PC-3 (cell line): ENCODE data around the gene PCYT2. TPM values are rescaled to one million over a fixed set of nuclear protein-coding genes. Genes with fewer than 3 reads are reported as not detected.
"Not testable (repeated sequence)": the region's sequence is repeated elsewhere in the genome, so short reads cannot be mapped to it uniquely, and the experiment has no call there.

Experiments
- ATAC-seq: fragments of 200-7000 bp; cut with Tn5 transposase; 2 replicates; pipeline ENCODE4 v1.9.1; 2020; ENCODE audit warnings: mild to moderate bottlenecking, moderate library complexity
- BruUV-seq: library from RNA; stranded (reverse); fragments of 400-500 nt; replicated peaks from 2 replicates; lab custom pipeline; 2021; lab: Mats Ljungman, UMichigan
- CTCF ChIA-PET: fragments of 300-600 bp; sonication (Branson Sonifier 250); formaldehyde crosslinking; loops from one replicate; lab custom pipeline; 2022; ENCODE audit warnings: antibody characterized with exemption; lab: Charles Lee
- POLR2A ChIA-PET: fragments of 300-600 bp; sonication (Branson Sonifier 250); formaldehyde crosslinking; loops from one replicate; lab custom pipeline; 2022; ENCODE audit warnings: antibody characterized with exemption; ENCODE audit not compliant: unreplicated experiment; lab: Charles Lee
- DNase-seq: peaks from one replicate; pipeline ENCODE4 v3.0.0-alpha.2; 2015
- H2AFZ ChIP-seq: fragments of 300-600 bp; sonication (generic); 2 replicates; pipeline ENCODE4 v1.6.0; 2016; ENCODE audit warnings: antibody characterized with exemption, low read length
- H3F3A ChIP-seq: fragments of 300-600 bp; sonication (generic); one replicate; pipeline ENCODE4 v1.6.0; 2017; ENCODE audit warnings: antibody characterized with exemption, low read length, control low read depth, mild to moderate bottlenecking; ENCODE audit not compliant: unreplicated experiment
- H3K27ac ChIP-seq: fragments of 300-600 bp; sonication (generic); 2 replicates; pipeline ENCODE4 v1.5.1; 2016; ENCODE audit warnings: mild to moderate bottlenecking, low read length
- H3K27me3 ChIP-seq: fragments of 300-600 bp; sonication (generic); 2 replicates; pipeline ENCODE4 v1.6.1; 2016; ENCODE audit warnings: low read length, mixed read lengths
- H3K36me3 ChIP-seq: fragments of 300-600 bp; sonication (generic); 2 replicates; pipeline ENCODE4 v1.6.1; 2016; ENCODE audit warnings: low read depth, mixed run types, low read length, mixed read lengths
- H3K4me1 ChIP-seq: fragments of 300-600 bp; sonication (generic); 2 replicates; pipeline ENCODE4 v1.5.1; 2016; ENCODE audit warnings: low read length; ENCODE audit not compliant: insufficient read depth
- H3K4me2 ChIP-seq: fragments of 300-600 bp; sonication (generic); 2 replicates; pipeline ENCODE4 v1.6.0; 2016; ENCODE audit warnings: low read length
- H3K4me3 ChIP-seq: fragments of 300-600 bp; sonication (generic); 2 replicates; pipeline ENCODE4 v1.5.1; 2016; ENCODE audit warnings: mild to moderate bottlenecking, low read length, mixed read lengths
- H3K79me2 ChIP-seq: fragments of 300-600 bp; sonication (generic); 2 replicates; pipeline ENCODE4 v1.6.1; 2017; ENCODE audit warnings: low read length, mixed read lengths
- H3K9ac ChIP-seq: fragments of 300-600 bp; sonication (generic); 2 replicates; pipeline ENCODE4 v1.6.0; 2016; ENCODE audit warnings: mild to moderate bottlenecking, low read length
- H3K9me2 ChIP-seq: fragments of 300-600 bp; sonication (generic); replicated peaks from 2 replicates; pipeline ENCODE4 v1.6.1; 2016; ENCODE audit warnings: mixed run types, low read length, mixed read lengths
- H3K9me3 ChIP-seq: fragments of 300-600 bp; sonication (generic); 2 replicates; pipeline ENCODE4 v1.6.1; 2016; ENCODE audit warnings: low read length, mixed read lengths
- H4K20me1 ChIP-seq: fragments of 300-600 bp; sonication (generic); 2 replicates; pipeline ENCODE4 v1.6.1; 2016; ENCODE audit warnings: low read length, mixed read lengths
- CTCF ChIP-seq: fragments of 300-600 bp; sonication (generic); conservative IDR thresholded peaks from 2 replicates; pipeline ENCODE4 v1.5.1; 2017; ENCODE audit warnings: antibody characterized with exemption, low read depth, mild to moderate bottlenecking, low read length
- EZH2 ChIP-seq: fragments of 300-600 bp; sonication (generic); IDR thresholded peaks from one replicate; pipeline ENCODE4 v1.6.1; 2017; ENCODE audit warnings: antibody characterized with exemption, mild to moderate bottlenecking, low read length; ENCODE audit not compliant: unreplicated experiment
- EZH2phosphoT487 ChIP-seq: fragments of 300-600 bp; sonication (generic); IDR thresholded peaks from 2 replicates; pipeline ENCODE4 v1.6.1; 2018; ENCODE audit warnings: mild to moderate bottlenecking, antibody characterized with exemption, low read length, borderline replicate concordance
- intact Hi-C: fragments of 100-400 bp; cut with micrococcal nuclease; formaldehyde crosslinking; loops from 2 replicates; pipeline ENCODE4 v1.9.0; 2023
- total RNA-seq: library from RNA; depleted of rRNA; stranded (reverse); fragments of >200 nt; gene quantifications from 2 replicates; pipeline ENCODE4 v1.2.3, GENCODE V29; 2014

PCYT2 gene
- total RNA-seq, 1 experiment from 2014 or later, result 33.3 TPM

DNA sequence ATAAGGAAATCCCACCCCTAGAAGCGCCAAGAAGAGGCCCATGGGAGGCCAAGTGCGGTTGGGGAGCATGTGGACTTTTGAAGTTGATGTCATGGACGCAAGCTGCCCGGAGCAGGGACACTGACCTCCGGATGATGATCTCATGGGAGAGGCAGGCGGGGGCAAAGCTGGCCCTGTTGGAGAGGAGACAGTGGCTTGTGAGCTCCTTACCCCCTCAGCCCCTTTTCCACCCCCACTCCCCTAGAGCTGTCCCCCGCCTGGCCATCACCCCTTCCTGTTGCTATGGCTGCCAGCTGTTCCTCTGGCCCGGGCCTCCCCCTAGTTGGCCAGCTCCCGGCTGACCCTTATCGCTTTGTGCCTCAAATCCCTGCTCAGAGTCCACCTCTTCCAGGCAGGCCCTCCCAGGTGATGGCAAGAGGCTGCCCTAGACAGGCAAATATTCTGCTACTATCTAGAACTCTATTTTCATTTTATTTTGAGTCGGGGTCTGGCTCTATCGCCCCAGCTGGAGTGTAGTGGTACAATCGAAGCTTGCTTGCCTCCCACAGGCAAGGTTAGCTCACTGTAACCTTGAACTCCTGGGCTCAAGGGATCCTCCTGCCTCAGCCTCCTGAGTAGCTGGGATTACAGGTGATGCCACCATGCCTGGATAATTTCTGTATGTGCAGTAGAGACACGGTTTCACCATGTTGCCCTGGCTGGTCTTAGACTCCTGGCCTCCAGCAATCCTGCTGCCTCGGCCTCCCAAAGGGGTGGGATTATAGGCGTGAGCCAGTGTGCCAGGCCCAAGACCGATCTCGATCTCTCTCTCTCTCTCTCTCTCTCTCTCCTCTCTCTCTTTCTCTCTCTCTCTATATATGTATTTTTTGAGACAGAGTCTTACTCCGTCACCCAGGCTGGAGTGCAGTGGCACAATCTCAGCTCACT is 43.2 kb upstream of the PCYT2 start:
- intact Hi-C loops, result no loop called here
- Histone ChIP-seq H3K27me3 (peaks cover 11% of the 10 kb centered on the region), H3K36me3 (no peaks in the 10 kb centered on the region), H3K4me2 (no peak overlapping the region), H3K27ac (no peak overlapping the region), H2AFZ (no peak overlapping the region), H3K9me2 (no peaks in the 10 kb centered on the region), H3K4me1 (no peaks in the 10 kb centered on the region), H3F3A (no peaks in the 10 kb centered on the region), H4K20me1 (no peaks in the 10 kb centered on the region), H3K4me3 (no peak overlapping the region), H3K9me3 (no peaks in the 10 kb centered on the region), H3K9ac (no peak overlapping the region), H3K79me2 (no peaks in the 10 kb centered on the region)
- ChIA-PET POLR2A (no interaction called here), CTCF (interaction anchor here (0.7 kb wide), 1 partner anchor 78 kb away, joined by 3 read pairs; no protein-coding TSS in a partner anchor)
- no peak for TF ChIP-seq EZH2
- TF ChIP-seq CTCF, result no peak
- no peak for TF ChIP-seq EZH2phosphoT487
- no peak for ATAC-seq
- no peak for DNase-seq
- no TSS peak for BruUV-seq

GRCh38 chr17:81953443-81953842 is 42.2 kb upstream of the PCYT2 start:
- not testable (repeated sequence) for ATAC-seq

GRCh38 chr17:81952792-81953228 is 41.6 kb upstream of the PCYT2 start:
- intact Hi-C loops, result no loop called here

More at GRCh38 chr17:81953443-81953842, 42.2 kb upstream of the PCYT2 start:
- H3K27ac ChIP-seq, CTCF ChIA-PET, DNase-seq, H3K9me3 ChIP-seq, H2AFZ ChIP-seq, H3K9me2 ChIP-seq, H3K4me3 ChIP-seq, H3K27me3 ChIP-seq, BruUV-seq, H3K4me1 ChIP-seq, POLR2A ChIA-PET, H3K79me2 ChIP-seq, H3F3A ChIP-seq, intact Hi-C loops, H3K36me3 ChIP-seq, H4K20me1 ChIP-seq, H3K4me2 ChIP-seq, H3K9ac ChIP-seq: not testable (repeated sequence)

More at GRCh38 chr17:81952792-81953228, 41.6 kb upstream of the PCYT2 start:
- no peaks in the 10 kb centered on the region for H3K9me2 ChIP-seq
- no peak overlapping the region for H3K4me3 ChIP-seq
- DNase-seq (no peak), ATAC-seq (no peak)
- H3F3A ChIP-seq, result no peaks in the 10 kb centered on the region
- H2AFZ ChIP-seq, result no peak overlapping the region
- no peaks in the 10 kb centered on the region for H3K79me2 ChIP-seq
- CTCF ChIA-PET, result no interaction called here
- no peak overlapping the region for H3K27ac ChIP-seq
- no peaks in the 10 kb centered on the region for H3K27me3 ChIP-seq
- H3K36me3 ChIP-seq, result no peaks in the 10 kb centered on the region
- TF ChIP-seq CTCF (no peak), EZH2 (no peak), EZH2phosphoT487 (no peak)
- no peaks in the 10 kb centered on the region for H3K4me1 ChIP-seq
- H3K9ac ChIP-seq, result no peak overlapping the region
- BruUV-seq, result no TSS peak
- POLR2A ChIA-PET, result no interaction called here
- H3K9me3 ChIP-seq, result no peaks in the 10 kb centered on the region
- no peak overlapping the region for H3K4me2 ChIP-seq
- H4K20me1 ChIP-seq, result no peaks in the 10 kb centered on the region
